Epithelial cell of proximal tubule (primary cell): ENCODE results near the gene P2RY12. TPM values are rescaled to one million over a fixed set of nuclear protein-coding genes. Genes with fewer than 3 reads are reported as not detected.

Source experiments
- DNase-seq: peaks from one replicate; pipeline ENCODE4 v3.0.0-alpha.2; 2011; ENCODE audit warnings: low read depth
- H3K4me3 ChIP-seq: 2 replicates; pipeline ENCODE4 v1.5.1; 2011; ENCODE audit warnings: low read depth, mild to moderate bottlenecking, low read length
- CTCF ChIP-seq: conservative IDR thresholded peaks from 2 replicates; pipeline ENCODE4 v1.5.1; 2012; ENCODE audit warnings: low read depth, mild to moderate bottlenecking, low read length
- total RNA-seq: library from RNA; depleted of rRNA; stranded (reverse); fragments of >200 nt; gene quantifications from 2 replicates; pipeline ENCODE4 v1.2.3, GENCODE V29; 2015

P2RY12 gene
- total RNA-seq, 1 donor from 2014 or later, result not detected

- no peak for TF ChIP-seq CTCF
- no peak overlapping the region for H3K4me3 ChIP-seq
- DNase-seq, result no peak
Measured at GRCh38 chr3:151386056-151386455, 1.5 kb upstream of the P2RY12 start.

DNA sequence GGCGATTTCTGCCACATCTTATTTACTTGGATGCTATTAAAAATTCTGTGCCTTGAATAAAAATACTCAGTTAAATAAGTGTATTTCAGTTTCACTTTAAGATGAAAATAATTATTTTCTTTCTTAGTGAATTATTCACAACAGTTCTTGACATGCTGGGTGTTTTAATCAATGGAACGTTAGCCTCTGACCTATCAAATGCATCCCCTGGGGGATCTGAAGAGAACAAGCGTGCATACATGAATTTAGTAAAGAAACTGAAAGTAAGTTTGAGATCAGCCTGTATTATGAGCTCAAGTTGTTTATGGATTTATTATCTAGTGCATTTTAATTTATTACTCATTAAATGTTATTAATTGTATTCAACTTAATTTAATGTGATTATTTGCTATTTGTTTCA is 597 bp downstream of the P2RY12 start:
- no peak overlapping the region for H3K4me3 ChIP-seq
- DNase-seq, result no peak
- no peak for TF ChIP-seq CTCF

DNA sequence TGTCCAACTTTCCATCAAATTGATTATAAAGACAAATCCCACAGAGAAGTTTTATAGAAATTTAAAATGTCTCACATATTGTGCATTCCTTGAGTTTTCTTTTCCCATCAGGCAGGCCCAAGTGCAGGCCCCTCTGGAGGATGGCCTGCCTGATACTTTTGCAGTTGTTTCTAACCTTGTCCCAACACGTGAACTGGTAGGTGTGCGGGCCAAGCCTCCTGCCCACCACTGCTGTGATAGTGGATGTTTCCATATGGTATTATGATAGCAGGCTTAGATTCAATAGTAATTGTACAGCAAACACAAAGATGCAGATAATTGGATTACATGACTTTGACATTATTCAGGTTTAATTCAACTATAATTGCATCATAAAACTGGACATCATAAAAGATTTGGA is 1.4 kb downstream of the P2RY12 start:
- no peak for DNase-seq
- H3K4me3 ChIP-seq, result no peak overlapping the region
- no peak for TF ChIP-seq CTCF

GRCh38 chr3:151382671-151383070 is 1.9 kb downstream of the P2RY12 start:
- DNase-seq, result no peak
- H3K4me3 ChIP-seq, result no peak overlapping the region
- no peak for TF ChIP-seq CTCF

GRCh38 chr3:151379083-151379734 is 5.3 kb downstream of the P2RY12 start:
- no peak for DNase-seq
- peak; percentile 76 for TF ChIP-seq CTCF
- no peak overlapping the region for H3K4me3 ChIP-seq

DNA sequence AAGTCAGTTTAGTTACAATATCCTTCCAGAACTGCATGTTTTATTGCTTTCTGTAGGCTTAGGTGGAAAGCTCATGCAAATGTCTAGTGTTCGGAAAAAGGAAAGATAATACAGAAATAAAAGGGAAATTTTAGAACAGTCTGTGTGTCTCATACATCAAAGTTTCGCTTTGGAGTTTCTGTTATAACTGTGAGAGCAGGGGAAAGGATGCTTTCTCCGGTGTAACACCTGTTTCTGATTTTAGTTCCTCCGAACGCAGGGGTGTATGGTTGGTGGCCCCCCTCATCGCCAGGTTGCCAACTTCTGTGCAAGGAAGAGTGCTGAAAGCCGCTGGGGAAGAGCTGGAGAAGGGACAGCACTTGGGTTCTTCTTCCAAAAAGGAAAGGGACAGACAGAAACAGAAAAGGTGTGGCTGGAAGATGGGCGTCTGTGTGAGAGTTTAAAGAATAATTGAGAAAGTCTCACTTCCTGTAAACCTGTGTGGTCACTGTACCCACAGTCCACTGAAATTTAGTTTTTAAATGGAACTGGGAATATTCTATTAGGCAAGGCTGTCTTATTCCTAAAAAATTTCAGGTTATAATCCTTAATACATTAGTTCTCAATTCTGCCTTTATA is 6.7 kb downstream of the P2RY12 start:
- H3K4me3 ChIP-seq, result no peak overlapping the region
- DNase-seq, result no peak
- no peak for TF ChIP-seq CTCF

DNA sequence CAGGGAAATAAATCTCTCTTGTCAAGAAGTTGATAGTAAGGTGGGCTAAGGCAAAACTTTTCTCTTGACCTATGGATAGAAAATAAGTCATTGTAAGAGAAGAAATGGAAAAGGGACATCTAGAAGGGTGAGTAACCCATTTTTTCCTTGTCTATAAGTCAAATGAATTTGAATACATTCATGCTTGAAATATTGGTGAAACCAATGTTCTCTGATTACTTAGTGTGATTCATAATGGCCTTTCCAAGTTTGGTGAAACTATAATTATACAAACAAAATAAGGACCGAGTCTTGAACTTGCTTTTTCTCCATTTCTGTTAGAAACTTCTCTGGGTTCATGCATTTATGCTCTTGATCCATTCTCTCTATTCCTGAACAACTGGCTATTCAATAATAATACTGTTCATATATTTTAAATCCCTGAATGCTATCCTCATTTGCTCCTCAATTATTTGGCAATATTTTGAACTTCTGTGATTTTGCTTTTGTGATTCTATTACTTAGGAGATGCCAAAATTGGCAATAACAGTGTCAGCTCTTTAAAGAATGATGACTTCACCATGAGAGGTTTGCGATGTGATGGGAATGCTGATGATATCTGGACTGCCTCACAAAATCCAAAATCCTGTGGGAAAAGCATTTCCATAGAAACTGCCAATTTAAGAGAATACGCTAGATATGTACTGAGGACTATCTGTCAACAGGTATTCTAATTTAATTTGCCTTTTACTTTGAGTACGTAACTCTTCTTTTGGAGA is 12.3 kb downstream of the P2RY12 start:
- no peak for DNase-seq
- TF ChIP-seq CTCF, result no peak
- no peak overlapping the region for H3K4me3 ChIP-seq
